Measurements from ENCODE around the gene MGAT1. TPM values are rescaled to one million over a fixed set of nuclear protein-coding genes. Genes with fewer than 3 reads are reported as not detected.

The MGAT1 gene
- total and polyA plus RNA-seq, 2 donors from 2014 or later = 73.3 to 132 TPM

GRCh38 chr5:180810959-180811622 lies 8.5 kb upstream of the MGAT1 start:
- no peak for FAIRE-seq
- Histone ChIP-seq H3K4me3 (ENCODE audit: low read length in 3 of 3) (peak overlapping the region; percentile 32 to 80 (median 74)), H3K9me3 (ENCODE audit: control insufficient read depth in 2 of 3, insufficient read depth in 1 of 3, low read length in 3 of 3) (no peaks in the 10 kb centered on the region), H3K4me1 (ENCODE audit: control insufficient read depth in 2 of 3, insufficient read depth in 2 of 3, low read depth in 1 of 3, low read length in 3 of 3) (peaks cover 5 to 42% (median 28%) of the 10 kb centered on the region in 3 donors), H3K36me3 (ENCODE audit: control insufficient read depth in 2 of 3, insufficient read depth in 3 of 3, low read length in 3 of 3) (no peaks in the 10 kb centered on the region), H3K27me3 (ENCODE audit: control insufficient read depth, insufficient read depth, low read length) (no peaks in the 10 kb centered on the region), H3K9ac (ENCODE audit: low read length in 3 of 3) (peak overlapping the region; percentile 6 to 87 (median 85)), H3K27ac (ENCODE audit: low read depth in 2 of 2, low read length in 2 of 2) (peak overlapping the region; percentile 99 to 100)
- TF ChIP-seq CTCF (IDR thresholded peaks at IDR 0.05; ENCODE audit: borderline replicate concordance, extremely low read depth, insufficient read depth) = no peak
- peak in 2 of 5 donors; percentile 78 to 81 for DNase-seq
- intact Hi-C loops (cut with DNase I) = no loop called here

DNA sequence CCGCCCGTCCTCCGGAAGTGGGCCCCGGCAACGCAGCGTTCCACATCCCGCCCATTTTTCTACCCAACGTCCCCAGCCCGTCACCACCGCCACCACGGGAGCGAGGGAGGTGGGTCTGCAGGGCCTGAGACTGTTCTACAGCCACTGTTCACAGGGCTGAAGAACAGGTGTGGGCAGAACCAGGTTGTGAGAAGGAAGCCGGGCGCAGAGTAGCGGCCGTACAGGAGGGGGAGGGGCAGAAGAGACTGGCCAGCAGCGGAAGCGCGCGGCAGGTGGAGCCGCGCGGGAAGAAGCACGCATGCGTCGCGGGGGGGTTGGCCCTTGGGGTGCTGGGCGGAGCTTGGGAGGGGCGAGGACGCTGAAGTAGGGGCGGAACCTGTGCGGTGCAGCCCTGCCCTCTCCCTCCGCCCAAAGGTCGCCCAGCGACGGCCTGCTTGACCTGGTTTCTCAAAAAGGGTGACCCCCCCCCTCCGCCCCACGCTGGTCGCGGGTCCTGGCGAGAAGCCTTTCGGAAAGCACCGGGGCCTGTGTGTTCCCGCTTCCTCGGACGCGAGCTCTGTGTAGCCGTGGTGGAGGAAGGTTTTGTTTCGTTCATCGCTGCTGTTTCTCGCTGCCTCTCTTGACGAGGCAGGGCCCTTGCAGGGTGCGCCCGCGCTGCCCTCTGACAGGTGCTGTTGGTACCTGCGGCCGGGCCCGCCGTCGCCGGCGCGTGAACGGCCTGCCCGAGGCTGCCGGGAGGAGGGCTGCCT lies 7.8 kb upstream of the MGAT1 start:
- H3K4me1 ChIP-seq (ENCODE audit: control insufficient read depth in 2 of 3, insufficient read depth in 2 of 3, low read depth in 1 of 3, low read length in 3 of 3) = peaks cover 5 to 43% (median 28%) of the 10 kb centered on the region in 3 donors
- peak overlapping the region; percentile 80 to 86 (median 85) for H3K4me3 ChIP-seq (ENCODE audit: low read length in 3 of 3)
- FAIRE-seq (no peak), DNase-seq (peak; percentile 97 to 99 (median 98))
- no peaks in the 10 kb centered on the region for H3K9me3 ChIP-seq (ENCODE audit: control insufficient read depth in 2 of 3, insufficient read depth in 1 of 3, low read length in 3 of 3)
- H3K36me3 ChIP-seq (ENCODE audit: control insufficient read depth in 2 of 3, insufficient read depth in 3 of 3, low read length in 3 of 3) = no peaks in the 10 kb centered on the region
- H3K9ac ChIP-seq (ENCODE audit: low read length in 3 of 3) = peak overlapping the region; percentile 72 to 87 (median 85)
- intact Hi-C loops (cut with DNase I) = no loop called here
- H3K27ac ChIP-seq (ENCODE audit: low read depth in 2 of 2, low read length in 2 of 2) = peak overlapping the region; percentile 99 to 100
- no peak for TF ChIP-seq CTCF (IDR thresholded peaks at IDR 0.05; ENCODE audit: borderline replicate concordance, extremely low read depth, insufficient read depth)
- no peaks in the 10 kb centered on the region for H3K27me3 ChIP-seq (ENCODE audit: control insufficient read depth, insufficient read depth, low read length)

GRCh38 chr5:180809403-180810209 lies 7.0 kb upstream of the MGAT1 start:
- H3K27ac ChIP-seq (ENCODE audit: low read depth in 2 of 2, low read length in 2 of 2) = peak overlapping the region; percentile 99 to 100
- H3K27me3 ChIP-seq (ENCODE audit: control insufficient read depth, insufficient read depth, low read length) = no peaks in the 10 kb centered on the region
- no peak for FAIRE-seq
- H3K9ac ChIP-seq (ENCODE audit: low read length in 3 of 3) = peak overlapping the region; percentile 65 to 87 (median 72)
- intact Hi-C loops (cut with DNase I) = no loop called here
- peak overlapping the region; percentile 60 to 86 (median 80) for H3K4me3 ChIP-seq (ENCODE audit: low read length in 3 of 3)
- H3K4me1 ChIP-seq (ENCODE audit: control insufficient read depth in 2 of 3, insufficient read depth in 2 of 3, low read depth in 1 of 3, low read length in 3 of 3) = peaks cover 5 to 41% (median 28%) of the 10 kb centered on the region in 3 donors
- no peaks in the 10 kb centered on the region for H3K9me3 ChIP-seq (ENCODE audit: control insufficient read depth in 2 of 3, insufficient read depth in 1 of 3, low read length in 3 of 3)
- peak in 3 of 5 donors; percentile 94 to 96 (median 94) for DNase-seq
- TF ChIP-seq CTCF (IDR thresholded peaks at IDR 0.05; ENCODE audit: borderline replicate concordance, extremely low read depth, insufficient read depth) = peak; percentile 7
- H3K36me3 ChIP-seq (ENCODE audit: control insufficient read depth in 2 of 3, insufficient read depth in 3 of 3, low read length in 3 of 3) = no peaks in the 10 kb centered on the region
